A549 (cell line): Measurements from ENCODE around the gene ANKRD35. TPM values are rescaled to one million over a fixed set of nuclear protein-coding genes. Genes with fewer than 3 reads are reported as not detected.
A peak's percentile ranks its signal among the peaks of the same experiment; 100 is the strongest.

ENCODE experiments used
- ATAC-seq, 2 experiments: fragments of 200-7000 bp in 1 of 2; fragments of >200 bp in 1 of 2; cut with Nextera tagmentation in 1 of 2; cut with Tn5 transposase in 1 of 2; 3 replicates each; pipeline versions ENCODE4 v1.8.0 to v1.9.1; 2018 to 2020; ENCODE audit warnings: mild to moderate bottlenecking in 1 of 2, moderate library complexity in 1 of 2
- CTCF ChIA-PET: fragments of 300-600 bp; sonication (Branson Sonifier 250); formaldehyde crosslinking; extraction: SDS; loops from one replicate; lab custom pipeline; 2021; ENCODE audit warnings: antibody characterized with exemption, inconsistent platforms; lab: Yijun Ruan, JAX
- POLR2A ChIA-PET: fragments of 350-600 bp; formaldehyde crosslinking; extraction: SDS; loops from one replicate; lab custom pipeline; 2021; ENCODE audit warnings: antibody characterized with exemption, inconsistent platforms; lab: Yijun Ruan, JAX
- DNase-seq, 2 experiments: peaks; one replicate each; pipeline versions ENCODE4 v3.0.0 to v3.0.0-alpha.2; 2011 to 2016; ENCODE audit warnings: low read depth in 1 of 2, low spot score in 1 of 2
- FAIRE-seq: peaks from 2 replicates; lab custom pipeline; 2011; peaks lifted over from hg19 to GRCh38; lab: Jason Lieb, UNC
- H3K27ac ChIP-seq, 2 experiments: fragments of >200 bp; sonication (Bioruptor Twin); formaldehyde crosslinking; 3 replicates each; pipeline ENCODE4 v1.5.1; 2016 to 2017
- H3K4me1 ChIP-seq: fragments of >200 bp; sonication (Bioruptor Twin); formaldehyde crosslinking; 3 replicates; pipeline ENCODE4 v1.6.1; 2016
- H3K4me2 ChIP-seq: fragments of >200 bp; sonication (Bioruptor Twin); formaldehyde crosslinking; 3 replicates; pipeline ENCODE4 v1.6.1; 2016
- H3K4me3 ChIP-seq: fragments of >200 bp; sonication (Bioruptor Twin); formaldehyde crosslinking; 3 replicates; pipeline ENCODE4 v1.5.1; 2016
- H3K9me3 ChIP-seq: fragments of >200 bp; sonication (Bioruptor Twin); formaldehyde crosslinking; 3 replicates; pipeline ENCODE4 v1.6.1; 2016
- BCL3 ChIP-seq: fragments of >200 bp; sonication (Bioruptor Twin); formaldehyde crosslinking; IDR thresholded peaks from 3 replicates; pipeline ENCODE4 v1.6.1; 2016
- CHD4 ChIP-seq: fragments of 200-600 bp; sonication (generic); IDR thresholded peaks from 2 replicates; pipeline ENCODE4 v1.6.1; 2016; ENCODE audit warnings: antibody characterized with exemption, mild to moderate bottlenecking, borderline replicate concordance
- EHF ChIP-seq: fragments of 250-450 bp; sonication (Bioruptor Pico); IDR thresholded peaks from 2 replicates; pipeline ENCODE4 v1.5.0; 2020; ENCODE audit warnings: mild to moderate bottlenecking
- EHMT2 ChIP-seq: fragments of 200-600 bp; sonication (generic); IDR thresholded peaks from 2 replicates; pipeline ENCODE4 v1.6.1; 2016; ENCODE audit warnings: antibody characterized with exemption, low read depth, mild to moderate bottlenecking, moderate library complexity
- FOSB ChIP-seq: fragments of 250-450 bp; sonication (Bioruptor Pico); IDR thresholded peaks from 2 replicates; pipeline ENCODE4 v1.5.0; 2020; ENCODE audit warnings: mild to moderate bottlenecking, moderate library complexity
- FOXS1 ChIP-seq: fragments of 250-450 bp; sonication (Bioruptor Pico); IDR thresholded peaks from 2 replicates; pipeline ENCODE4 v1.5.0; 2020; ENCODE audit warnings: mild to moderate bottlenecking, moderate library complexity
- GATA3 ChIP-seq: IDR thresholded peaks from 2 replicates; pipeline ENCODE4 v1.6.1; 2012; ENCODE audit warnings: borderline replicate concordance
- HOXB13 ChIP-seq: fragments of 250-450 bp; sonication (Bioruptor Pico); IDR thresholded peaks from 2 replicates; pipeline ENCODE4 v1.5.0; 2020; ENCODE audit warnings: low read depth, mild to moderate bottlenecking, moderate library complexity
- JUN ChIP-seq, 2 experiments: fragments of >200 bp; sonication (Bioruptor Twin); formaldehyde crosslinking; IDR thresholded peaks; 2 replicates in 1 of 2; 3 replicates in 1 of 2; pipeline ENCODE4 v1.6.1; 2016 to 2017
- KDM5A ChIP-seq: fragments of 200-600 bp; sonication (generic); IDR thresholded peaks from 2 replicates; pipeline ENCODE4 v1.6.1; 2016; ENCODE audit warnings: antibody characterized with exemption, mild to moderate bottlenecking
- MAFK ChIP-seq: fragments of 450-650 bp; IDR thresholded peaks from 2 replicates; pipeline ENCODE4 v1.6.1; 2014; ENCODE audit not compliant: partially characterized antibody
- MAX ChIP-seq: IDR thresholded peaks from 2 replicates; pipeline ENCODE4 v1.6.1; 2012
- MAZ ChIP-seq: fragments of 150-350 bp; IDR thresholded peaks from 2 replicates; pipeline ENCODE4 v1.6.1; 2014; ENCODE audit warnings: antibody characterized with exemption, low read depth, low read length, borderline replicate concordance
- NFE2L2 ChIP-seq: fragments of 150-350 bp; conservative IDR thresholded peaks from 2 replicates; pipeline ENCODE4 v1.6.1; 2014; ENCODE audit warnings: low read length
- NPAS2 ChIP-seq: fragments of 250-450 bp; sonication (Bioruptor Pico); IDR thresholded peaks from 2 replicates; pipeline ENCODE4 v1.8.0; 2022; ENCODE audit warnings: mild to moderate bottlenecking, moderate library complexity, borderline replicate concordance
- NR3C1 ChIP-seq: fragments of >200 bp; sonication (Bioruptor Twin); formaldehyde crosslinking; IDR thresholded peaks from 3 replicates; pipeline ENCODE4 v1.6.1; 2017
- PHF8 ChIP-seq: fragments of 200-600 bp; sonication (generic); IDR thresholded peaks from 2 replicates; pipeline ENCODE4 v1.6.1; 2016; ENCODE audit warnings: low read depth, mild to moderate bottlenecking, antibody characterized with exemption, moderate library complexity, borderline replicate concordance
- POLR2A ChIP-seq: IDR thresholded peaks from 2 replicates; pipeline ENCODE4 v1.6.1; 2012; ENCODE audit warnings: mild to moderate bottlenecking, low read length
- RAD21 ChIP-seq, 2 experiments: fragments of >200 bp in 1 of 2; sonication (Bioruptor Twin) in 1 of 2; formaldehyde crosslinking in 1 of 2; IDR thresholded peaks in 1 of 2; conservative IDR thresholded peaks in 1 of 2; 2 replicates in 1 of 2; 3 replicates in 1 of 2; pipeline ENCODE4 v1.6.1; 2012 to 2018; ENCODE audit warnings: inconsistent platforms in 1 of 2
- RARB ChIP-seq: fragments of 250-450 bp; sonication (Bioruptor Pico); IDR thresholded peaks from 2 replicates; pipeline ENCODE4 v1.8.0; 2021; ENCODE audit warnings: mild to moderate bottlenecking, moderate library complexity
- RCOR1 ChIP-seq: fragments of 150-350 bp; IDR thresholded peaks from 2 replicates; pipeline ENCODE4 v1.6.1; 2014; ENCODE audit warnings: antibody characterized with exemption, low read length, low read depth
- RFX5 ChIP-seq: fragments of 450-650 bp; IDR thresholded peaks from 2 replicates; pipeline ENCODE4 v1.7.1; 2014; ENCODE audit warnings: antibody characterized with exemption, mild to moderate bottlenecking, moderate library complexity
- RNF2 ChIP-seq: fragments of 200-600 bp; sonication (generic); IDR thresholded peaks from 2 replicates; pipeline ENCODE4 v1.6.1; 2016; ENCODE audit warnings: low read depth, mild to moderate bottlenecking, antibody characterized with exemption, moderate library complexity, borderline replicate concordance
- TFCP2L1 ChIP-seq: fragments of 250-450 bp; sonication (Bioruptor Pico); IDR thresholded peaks from 2 replicates; pipeline ENCODE4 v1.5.0; 2021; ENCODE audit warnings: mild to moderate bottlenecking
- TP53 ChIP-seq: fragments of 250-450 bp; sonication (Bioruptor Pico); IDR thresholded peaks from 2 replicates; pipeline ENCODE4 v1.5.0; 2021; ENCODE audit warnings: mild to moderate bottlenecking, moderate library complexity
- USF2 ChIP-seq: fragments of 450-650 bp; IDR thresholded peaks from 2 replicates; pipeline ENCODE4 v1.6.1; 2014; ENCODE audit warnings: antibody characterized with exemption
- WGBS: methylation state at CpG from one replicate; pipeline ENCODE4 v1.1.6; 2017; ENCODE audit errors: missing lambda C conversion rate; 5-methylcytosine and 5-hydroxymethylcytosine counted together
- polyA plus RNA-seq, 4 experiments: library from polyadenylated mRNA; depleted of rRNA in 3 of 4; stranded (reverse); fragments of >200 nt; fragmentation: RNase III in 1 of 4; extraction: RNeasy Plus Mini Kit Qiagen cat#74134 plus additional on column Dnase treatment in 1 of 4; gene quantifications; 2 replicates in 3 of 4; 3 replicates in 1 of 4; pipeline ENCODE4 v1.2.3, GENCODE V29; 2011 to 2017
- TF ChIP-seq, protein P1 (sequence below): fragments of 150-350 bp; IDR thresholded peaks from 2 replicates; pipeline ENCODE4 v1.6.1; 2014; ENCODE audit warnings: low read depth, mild to moderate bottlenecking, low read length

Gene ANKRD35
- polyA plus RNA-seq, 2 of the 4 experiments (the other 2 are of a cell fraction), result not detected

DNA sequence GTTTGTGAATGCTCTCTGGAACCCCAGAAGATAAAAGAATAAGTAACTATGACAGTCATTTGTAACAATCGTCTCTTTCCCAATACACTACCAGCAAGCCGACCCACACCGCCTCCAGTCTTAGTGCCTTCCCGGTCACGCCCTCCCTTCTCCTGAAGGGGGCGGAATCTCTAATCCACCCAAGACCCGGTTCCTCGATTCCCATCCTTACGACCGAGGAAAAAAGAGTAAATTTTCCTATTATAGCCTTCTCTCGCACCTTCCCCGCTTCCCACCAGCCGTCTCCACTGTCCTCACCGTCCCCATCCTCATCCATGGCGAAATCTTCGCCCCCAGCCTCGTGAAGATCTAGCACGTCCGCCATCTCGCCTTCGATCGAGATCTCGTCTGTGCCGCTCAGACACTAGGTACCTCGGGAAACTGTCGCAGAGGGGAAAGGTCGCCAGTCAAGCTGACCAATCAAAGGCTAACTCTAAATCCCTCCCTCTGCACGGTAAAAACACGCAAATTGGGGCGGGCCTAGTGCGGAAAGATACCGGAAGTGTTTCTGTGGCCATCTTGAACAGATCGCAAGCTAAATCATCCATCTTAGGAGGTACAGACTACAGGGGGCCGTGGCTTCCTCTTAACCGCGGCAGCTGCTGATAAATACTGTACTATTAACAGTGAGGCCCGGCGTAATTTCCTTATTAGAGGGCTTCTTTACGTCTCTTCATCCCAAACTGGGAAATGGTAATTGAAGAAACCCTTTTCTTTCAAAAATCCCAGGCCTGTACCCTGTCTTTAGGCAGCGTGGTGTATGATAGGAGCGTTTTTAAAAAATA lies 41.6 kb upstream of the ANKRD35 start, which contains the start of gene RBM8A (continued):
- TF ChIP-seq EHF (CRISPR knock-in tag) (no peak), NPAS2 (no peak), FOXS1 (no peak), CHD4 (no peak), POLR2A (peak; percentile 92), GATA3 (0 out of 2 replicates have a peak, but pooled peaks have one; percentile 18), RAD21 (conservative IDR thresholded peaks at IDR 0.05 in 1 of 2, IDR thresholded peaks at IDR 0.05 in 1 of 2) (peak; percentile 15 to 20; a peak in 1 of 5 replicates), PHF8 (peak; percentile 98), EHMT2 (no peak), RCOR1 (no peak), HOXB13 (CRISPR knock-in tag) (no peak), NR3C1 (no peak), RNF2 (no peak), FOSB (CRISPR knock-in tag) (0 out of 2 replicates have a peak, but pooled peaks have one; percentile 17), TP53 (0 out of 2 replicates have a peak, but pooled peaks have one; percentile 43), MAX (peak; percentile 74), RFX5 (no peak), BCL3 (peak; percentile 95), KDM5A (peak; percentile 93), TFCP2L1 (CRISPR knock-in tag) (peak; percentile 39; the same call in 1 of the 2 replicates), MAFK (no peak)

- DNase-seq, result no peak
- H3K4me3 ChIP-seq, result peak overlapping the region; percentile 84
- ChIA-PET POLR2A (interaction anchor here (1.0 to 3.3 kb wide), 14 partner anchors 12 to 90 kb away, joined by 3 to 62 read pairs (median 6); partner anchors contain the start of genes ANKRD34A, LIX1L, NUDT17 and PIAS3), CTCF (interaction anchor here (0.7 to 6.2 kb wide), 13 partner anchors 8 to 81 kb away, joined by 3 to 41 read pairs (median 9); partner anchors contain the start of genes ANKRD34A, LIX1L, NUDT17 and PEX11B)
- H3K27ac ChIP-seq, result peak overlapping the region; percentile 97
- H3K9me3 ChIP-seq, result no peaks in the 10 kb centered on the region
- peaks cover 10% of the 10 kb centered on the region; the same call in 2 of the 3 replicates for H3K4me1 ChIP-seq
- TF ChIP-seq GATA3 (no peak), JUN (IDR thresholded peaks at IDR 0.05) (no peak), MAZ (no peak), EHMT2 (no peak), NPAS2 (no peak), RARB (CRISPR knock-in tag) (no peak), PHF8 (no peak), FOXS1 (no peak), RCOR1 (no peak), HOXB13 (CRISPR knock-in tag) (no peak), USF2 (no peak), NR3C1 (no peak), NFE2L2 (no peak)
- TF ChIP-seq, protein P1, sequence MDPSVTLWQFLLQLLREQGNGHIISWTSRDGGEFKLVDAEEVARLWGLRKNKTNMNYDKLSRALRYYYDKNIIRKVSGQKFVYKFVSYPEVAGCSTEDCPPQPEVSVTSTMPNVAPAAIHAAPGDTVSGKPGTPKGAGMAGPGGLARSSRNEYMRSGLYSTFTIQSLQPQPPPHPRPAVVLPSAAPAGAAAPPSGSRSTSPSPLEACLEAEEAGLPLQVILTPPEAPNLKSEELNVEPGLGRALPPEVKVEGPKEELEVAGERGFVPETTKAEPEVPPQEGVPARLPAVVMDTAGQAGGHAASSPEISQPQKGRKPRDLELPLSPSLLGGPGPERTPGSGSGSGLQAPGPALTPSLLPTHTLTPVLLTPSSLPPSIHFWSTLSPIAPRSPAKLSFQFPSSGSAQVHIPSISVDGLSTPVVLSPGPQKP, result no peak
- TF ChIP-seq, all 56 proteins: peak for 0
- WGBS, result 10% methylated on average over 19 of the region's 19 CpGs
- FAIRE-seq, result no peak
- peak; percentile 19 to 44; a peak in 5 of 6 replicates for ATAC-seq
- H3K4me2 ChIP-seq, result peak overlapping the region; percentile 79
Observed at GRCh38 chr1:145926686-145927062, 41.0 kb upstream of the ANKRD35 start.
